OCI-LY7 (cell line): Measurements from ENCODE around the gene EIF3M.

Experiments used
- EZH2phosphoT487 ChIP-seq: fragments of 200-600 bp; sonication (generic); IDR thresholded peaks from 2 replicates; pipeline ENCODE4 v1.6.1; 2018; ENCODE audit warnings: low read depth, borderline replicate concordance, mild to moderate bottlenecking, mixed run types, antibody characterized with exemption, low read length, moderate library complexity, mixed read lengths
- TF ChIP-seq, protein P1 (sequence below): fragments of 200-600 bp; sonication (generic); conservative IDR thresholded peaks from 2 replicates; pipeline ENCODE4 v1.5.1; 2014; ENCODE audit warnings: mild to moderate bottlenecking, antibody characterized with exemption, low read length, moderate library complexity, mixed read lengths

DNA sequence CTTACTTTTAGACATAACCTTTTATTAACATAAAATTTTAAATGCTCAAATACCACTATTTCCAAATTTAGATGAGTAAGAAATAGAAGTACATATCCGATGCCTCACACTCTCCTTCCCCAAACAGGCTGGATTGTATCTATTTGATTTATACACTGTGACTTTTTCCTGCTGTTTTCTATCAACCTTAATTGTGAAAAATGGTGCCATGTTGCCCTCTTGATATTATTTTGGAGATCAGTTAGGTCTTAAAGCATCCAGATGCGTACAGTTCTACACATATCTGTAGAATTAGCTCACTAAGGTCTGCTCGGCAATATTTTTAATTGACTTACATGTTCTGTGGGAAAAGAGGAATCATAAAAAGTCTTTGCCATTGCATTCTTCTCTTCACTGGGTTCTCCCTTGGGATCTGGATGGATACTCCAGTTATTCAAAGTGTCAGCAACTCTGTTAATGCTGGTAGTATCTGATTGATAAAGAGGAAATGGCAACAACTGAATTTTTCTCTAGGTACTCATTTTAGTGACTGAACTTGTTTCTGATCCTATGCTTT, 27.2 kb downstream of the EIF3M start:
- TF ChIP-seq, protein P1, sequence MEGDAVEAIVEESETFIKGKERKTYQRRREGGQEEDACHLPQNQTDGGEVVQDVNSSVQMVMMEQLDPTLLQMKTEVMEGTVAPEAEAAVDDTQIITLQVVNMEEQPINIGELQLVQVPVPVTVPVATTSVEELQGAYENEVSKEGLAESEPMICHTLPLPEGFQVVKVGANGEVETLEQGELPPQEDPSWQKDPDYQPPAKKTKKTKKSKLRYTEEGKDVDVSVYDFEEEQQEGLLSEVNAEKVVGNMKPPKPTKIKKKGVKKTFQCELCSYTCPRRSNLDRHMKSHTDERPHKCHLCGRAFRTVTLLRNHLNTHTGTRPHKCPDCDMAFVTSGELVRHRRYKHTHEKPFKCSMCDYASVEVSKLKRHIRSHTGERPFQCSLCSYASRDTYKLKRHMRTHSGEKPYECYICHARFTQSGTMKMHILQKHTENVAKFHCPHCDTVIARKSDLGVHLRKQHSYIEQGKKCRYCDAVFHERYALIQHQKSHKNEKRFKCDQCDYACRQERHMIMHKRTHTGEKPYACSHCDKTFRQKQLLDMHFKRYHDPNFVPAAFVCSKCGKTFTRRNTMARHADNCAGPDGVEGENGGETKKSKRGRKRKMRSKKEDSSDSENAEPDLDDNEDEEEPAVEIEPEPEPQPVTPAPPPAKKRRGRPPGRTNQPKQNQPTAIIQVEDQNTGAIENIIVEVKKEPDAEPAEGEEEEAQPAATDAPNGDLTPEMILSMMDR, result no peak
- TF ChIP-seq EZH2phosphoT487, result no peak
